A673 (cell line): ENCODE data around the gene EFNA5. TPM values are rescaled to one million over a fixed set of nuclear protein-coding genes. Genes with fewer than 3 reads are reported as not detected.

Experiments
- BruUV-seq: library from RNA; stranded (reverse); fragments of 400-500 nt; replicated peaks from 2 replicates; lab custom pipeline; 2021; lab: Mats Ljungman, UMichigan
- CTCF ChIA-PET: fragments of 300-600 bp; sonication (Branson Sonifier 250); formaldehyde crosslinking; loops from one replicate; lab custom pipeline; 2022; ENCODE audit warnings: antibody characterized with exemption; lab: Charles Lee
- POLR2A ChIA-PET: fragments of 300-600 bp; sonication (Branson Sonifier 250); formaldehyde crosslinking; loops from one replicate; lab custom pipeline; 2022; ENCODE audit warnings: antibody characterized with exemption; ENCODE audit not compliant: low non-redundant PET; lab: Charles Lee
- DNase-seq: peaks from one replicate; pipeline ENCODE4 v3.0.0-alpha.2; 2015; ENCODE audit warnings: low spot score
- H3K27ac ChIP-seq: fragments of 200-600 bp; sonication (generic); 2 replicates; pipeline ENCODE4 v1.5.1; 2016; ENCODE audit warnings: mixed run types, low read depth, mild to moderate bottlenecking, mixed read lengths, antibody characterized with exemption, low read length; ENCODE audit not compliant: poor library complexity, severe bottlenecking
- H3K27me3 ChIP-seq: fragments of 200-600 bp; sonication (generic); replicated peaks from 2 replicates; pipeline ENCODE4 v1.6.1; 2017; ENCODE audit warnings: mixed run types, low read depth, mild to moderate bottlenecking, mixed read lengths, antibody characterized with exemption, low read length; ENCODE audit not compliant: insufficient read depth, poor library complexity
- H3K36me3 ChIP-seq: fragments of 200-600 bp; sonication (generic); 2 replicates; pipeline ENCODE4 v1.6.1; 2016; ENCODE audit warnings: mixed run types, mild to moderate bottlenecking, mixed read lengths, antibody characterized with exemption, low read length; ENCODE audit not compliant: insufficient read depth, poor library complexity, severe bottlenecking
- H3K4me1 ChIP-seq: fragments of 200-600 bp; sonication (generic); 2 replicates; pipeline ENCODE4 v1.6.1; 2017; ENCODE audit warnings: mixed run types, mild to moderate bottlenecking, mixed read lengths, antibody characterized with exemption, low read length; ENCODE audit not compliant: insufficient read depth, poor library complexity, severe bottlenecking
- H3K4me3 ChIP-seq: fragments of 200-600 bp; sonication (generic); 2 replicates; pipeline ENCODE4 v1.5.1; 2016; ENCODE audit warnings: low read depth, mixed run types, mild to moderate bottlenecking, mixed read lengths, low read length; ENCODE audit not compliant: poor library complexity, severe bottlenecking
- H3K9me3 ChIP-seq: fragments of 200-600 bp; sonication (generic); 2 replicates; pipeline ENCODE4 v1.6.1; 2016; ENCODE audit warnings: mixed run types, low read depth, mild to moderate bottlenecking, mixed read lengths, antibody characterized with exemption, low read length; ENCODE audit not compliant: poor library complexity, severe bottlenecking
- EZH2 ChIP-seq: fragments of 200-600 bp; sonication (generic); IDR thresholded peaks from 2 replicates; pipeline ENCODE4 v1.6.1; 2017; ENCODE audit warnings: borderline replicate concordance, low read depth, mild to moderate bottlenecking, mixed read lengths, antibody characterized with exemption, low read length; ENCODE audit not compliant: poor library complexity, severe bottlenecking
- intact Hi-C: fragments of 100-400 bp; cut with micrococcal nuclease; formaldehyde crosslinking; loops from one replicate; pipeline ENCODE4 v1.10.0; 2022; ENCODE audit not compliant: unreplicated experiment
- total RNA-seq: library from RNA; stranded (reverse); gene quantifications from 2 replicates; pipeline ENCODE4 v1.2.3, GENCODE V29; 2021
- TF ChIP-seq, protein P1 (sequence below): fragments of 300-800, 200-600 bp; sonication (generic); conservative IDR thresholded peaks from 2 replicates; pipeline ENCODE4 v1.5.1; 2017; ENCODE audit warnings: low read depth, mild to moderate bottlenecking, antibody characterized with exemption, low read length, moderate library complexity, mixed read lengths

The EFNA5 gene
- total RNA-seq, 1 experiment from 2014 or later, result 16.7 TPM

DNA sequence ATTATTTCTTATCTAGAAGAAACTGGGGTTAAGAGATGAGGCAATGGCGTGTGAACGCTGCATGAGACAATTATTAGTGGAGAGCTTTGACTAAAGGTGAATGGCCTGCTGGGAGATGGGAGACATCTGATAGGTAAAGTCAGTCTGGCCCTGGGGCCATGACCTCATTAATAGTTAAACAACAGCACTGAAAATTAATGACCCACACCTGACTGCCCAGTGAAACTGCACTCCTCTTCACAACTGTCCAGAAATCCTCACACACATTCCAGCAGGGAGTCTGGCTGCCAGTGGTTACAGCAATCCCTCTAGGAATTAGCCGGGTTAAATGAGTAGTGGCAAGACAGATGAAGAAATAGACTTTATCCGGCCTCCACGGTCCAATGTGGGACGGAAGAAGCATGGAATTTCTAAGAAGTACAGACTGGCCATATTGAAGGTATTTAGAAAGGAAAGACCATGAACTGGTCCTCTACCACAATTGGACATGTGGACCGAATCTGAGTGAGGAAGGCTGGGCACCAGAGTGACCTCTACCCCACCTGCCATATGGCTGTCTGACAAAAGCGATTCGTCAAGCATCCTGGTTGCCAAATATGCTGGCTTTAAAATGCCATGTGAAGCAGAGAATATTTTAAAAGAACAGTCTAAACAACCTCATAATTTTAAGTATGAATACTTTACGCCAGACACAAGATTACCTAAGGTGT lies 138.4 kb downstream of the EFNA5 start:
- no peak overlapping the region for H3K4me3 ChIP-seq
- no peaks in the 10 kb centered on the region for H3K36me3 ChIP-seq
- no peak for DNase-seq
- H3K9me3 ChIP-seq, result no peaks in the 10 kb centered on the region
- H3K4me1 ChIP-seq, result no peaks in the 10 kb centered on the region
- no peak overlapping the region for H3K27ac ChIP-seq
- ChIA-PET POLR2A (no interaction called here), CTCF (no interaction called here)
- H3K27me3 ChIP-seq, result no peaks in the 10 kb centered on the region
- TF ChIP-seq, protein P1, sequence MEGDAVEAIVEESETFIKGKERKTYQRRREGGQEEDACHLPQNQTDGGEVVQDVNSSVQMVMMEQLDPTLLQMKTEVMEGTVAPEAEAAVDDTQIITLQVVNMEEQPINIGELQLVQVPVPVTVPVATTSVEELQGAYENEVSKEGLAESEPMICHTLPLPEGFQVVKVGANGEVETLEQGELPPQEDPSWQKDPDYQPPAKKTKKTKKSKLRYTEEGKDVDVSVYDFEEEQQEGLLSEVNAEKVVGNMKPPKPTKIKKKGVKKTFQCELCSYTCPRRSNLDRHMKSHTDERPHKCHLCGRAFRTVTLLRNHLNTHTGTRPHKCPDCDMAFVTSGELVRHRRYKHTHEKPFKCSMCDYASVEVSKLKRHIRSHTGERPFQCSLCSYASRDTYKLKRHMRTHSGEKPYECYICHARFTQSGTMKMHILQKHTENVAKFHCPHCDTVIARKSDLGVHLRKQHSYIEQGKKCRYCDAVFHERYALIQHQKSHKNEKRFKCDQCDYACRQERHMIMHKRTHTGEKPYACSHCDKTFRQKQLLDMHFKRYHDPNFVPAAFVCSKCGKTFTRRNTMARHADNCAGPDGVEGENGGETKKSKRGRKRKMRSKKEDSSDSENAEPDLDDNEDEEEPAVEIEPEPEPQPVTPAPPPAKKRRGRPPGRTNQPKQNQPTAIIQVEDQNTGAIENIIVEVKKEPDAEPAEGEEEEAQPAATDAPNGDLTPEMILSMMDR, result no peak
- no peak for TF ChIP-seq EZH2
- intact Hi-C loops, result no loop called here
- BruUV-seq, result no TSS peak

DNA sequence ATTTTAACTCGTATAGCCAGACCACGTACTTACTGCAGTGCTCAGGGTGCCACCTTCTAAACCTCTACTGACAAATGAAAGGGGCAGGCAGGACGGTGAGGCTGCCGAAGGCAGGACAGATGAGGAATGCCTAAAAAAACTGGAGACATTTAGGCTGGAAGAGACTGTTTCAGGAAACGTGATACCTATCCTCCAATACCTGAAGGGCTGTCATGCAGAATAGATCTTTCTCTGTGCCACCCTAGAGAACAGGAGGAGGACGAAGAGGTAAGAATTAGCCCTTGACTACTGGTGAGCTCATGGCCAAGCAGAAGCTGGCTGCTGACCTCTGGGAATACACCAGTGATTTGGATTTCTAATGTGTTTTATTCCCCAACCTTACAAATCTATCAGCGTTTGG lies 139.4 kb downstream of the EFNA5 start:
- DNase-seq, result no peak
- no TSS peak for BruUV-seq
- H3K9me3 ChIP-seq, result no peaks in the 10 kb centered on the region
- H3K27ac ChIP-seq, result no peak overlapping the region
- CTCF ChIA-PET, result no interaction called here
- no peaks in the 10 kb centered on the region for H3K36me3 ChIP-seq
- no peaks in the 10 kb centered on the region for H3K4me1 ChIP-seq
- no peak for TF ChIP-seq EZH2
- TF ChIP-seq, protein P1, result no peak
- H3K4me3 ChIP-seq, result no peak overlapping the region
- intact Hi-C loops, result no loop called here
- no peaks in the 10 kb centered on the region for H3K27me3 ChIP-seq
- POLR2A ChIA-PET, result no interaction called here

DNA sequence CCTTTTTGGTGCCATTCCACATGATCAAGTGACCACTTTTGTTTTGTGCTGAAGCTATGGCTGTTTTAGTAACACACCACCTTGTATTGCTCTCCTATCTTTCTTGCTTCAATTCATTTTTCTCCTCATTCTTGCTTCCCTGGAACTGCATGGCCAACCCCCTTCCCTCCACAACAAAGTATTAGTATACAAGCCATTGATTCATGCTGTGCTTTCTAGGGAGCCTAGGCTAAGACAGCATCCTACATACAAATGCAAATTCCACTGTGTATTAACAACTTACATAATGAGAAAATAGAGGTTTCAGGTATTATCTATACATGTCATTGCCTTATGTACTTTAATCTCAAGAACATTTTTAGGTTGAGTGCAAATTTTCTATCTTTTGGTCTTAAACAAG lies 141.1 kb downstream of the EFNA5 start:
- no TSS peak for BruUV-seq
- Histone ChIP-seq H3K36me3 (no peaks in the 10 kb centered on the region), H3K4me1 (no peaks in the 10 kb centered on the region), H3K27ac (no peak overlapping the region), H3K27me3 (no peaks in the 10 kb centered on the region), H3K9me3 (no peaks in the 10 kb centered on the region), H3K4me3 (no peak overlapping the region)
- intact Hi-C loops, result no loop called here
- ChIA-PET CTCF (no interaction called here), POLR2A (no interaction called here)
- DNase-seq, result no peak
- TF ChIP-seq EZH2, result no peak
- TF ChIP-seq, protein P1, result no peak
